Activated CD4-positive, alpha-beta T cell treated with anti-CD3 and anti-CD28 coated beads, Interleukin-10, Interleukin-2, amounts not matched to agents 100 ng/mL and 50 ng/mL, durations not matched to agents 16 hours and 8 hours (primary cell): Measurements from ENCODE around the gene WDFY1.

Experiments
- DNase-seq: peaks from one replicate; pipeline ENCODE4 v3.0.0-alpha.2; 2020

The WDFY1 gene

GRCh38 chr2:223944703-223945531 lies at the start of gene WDFY1:
Gene WDFY1, minus strand, starts transcription at chr2:223945335. Its CDS starts 51 bp downstream, at chr2:223945284.
- peak; percentile 92 for DNase-seq

- peak; percentile 52 for DNase-seq
These were observed 49.5 kb upstream of the WDFY1 start for GRCh38 chr2:223994562-223995162.

DNA sequence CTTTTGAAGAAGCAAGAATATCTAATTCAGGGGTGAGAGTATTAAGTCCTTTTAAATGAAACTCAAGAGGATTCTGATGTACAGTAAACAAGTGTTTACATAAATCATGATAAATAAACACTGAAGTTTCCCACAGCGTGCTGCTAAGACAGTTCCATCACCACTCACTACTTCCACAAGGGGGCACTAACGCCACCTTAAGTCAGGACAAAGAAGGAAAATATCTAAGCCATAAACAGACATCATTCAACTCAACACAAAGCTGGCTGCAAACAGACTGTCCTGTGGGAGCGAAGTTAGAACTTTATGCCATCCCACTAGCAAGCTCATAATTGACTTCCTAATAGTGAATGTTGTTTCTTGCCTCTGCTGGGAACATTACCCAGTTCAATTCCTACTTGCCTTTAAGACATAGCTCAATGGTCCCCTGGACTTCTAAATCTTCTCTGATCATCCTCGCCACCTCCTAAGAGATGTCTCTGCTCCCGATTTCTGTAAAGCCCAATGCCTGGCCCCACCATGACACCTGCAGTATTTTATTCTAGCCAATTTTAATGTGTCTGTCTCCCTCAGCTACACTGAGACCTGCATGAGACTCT lies 48.6 kb upstream of the WDFY1 start:
- DNase-seq, result peak; percentile 73

DNA sequence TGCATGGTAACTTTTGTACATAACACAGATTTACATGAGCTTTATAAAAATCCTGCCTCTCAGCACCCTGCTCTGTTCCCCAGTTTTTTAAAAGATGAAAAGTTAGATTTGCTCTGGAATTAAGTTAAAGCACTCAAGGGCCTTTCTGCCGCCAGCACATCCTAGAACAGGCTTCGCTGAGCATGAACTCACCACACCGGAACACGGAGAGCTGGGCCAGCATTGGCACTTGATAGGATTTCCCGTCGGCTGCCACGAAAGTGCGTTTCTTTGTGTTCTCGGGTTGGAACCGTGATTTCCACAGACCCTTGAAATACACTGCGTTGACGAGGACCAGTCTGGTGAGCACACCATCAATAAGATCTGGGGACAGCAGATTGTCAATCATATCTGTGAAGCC lies 46.5 kb upstream of the WDFY1 start:
- no peak for DNase-seq

DNA sequence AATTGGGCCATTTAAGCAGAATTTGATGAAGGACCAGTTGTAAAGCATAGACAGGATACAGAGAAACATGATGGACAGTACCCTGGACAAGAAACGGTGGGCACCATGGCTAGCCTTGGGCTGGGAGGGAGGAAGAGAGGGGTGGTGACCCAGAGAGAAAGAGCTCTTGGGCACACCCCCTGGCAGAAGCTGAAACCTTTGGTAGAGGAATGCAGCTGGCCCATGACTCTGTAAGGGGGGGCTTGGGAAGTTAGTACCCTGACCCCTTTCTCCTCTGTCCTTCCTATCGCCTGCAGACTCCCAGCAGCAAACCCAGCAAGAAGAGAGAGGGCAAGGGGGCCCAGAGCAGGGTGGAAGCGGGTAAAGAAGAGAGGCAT lies 44.7 kb upstream of the WDFY1 start:
- DNase-seq, result no peak

DNA sequence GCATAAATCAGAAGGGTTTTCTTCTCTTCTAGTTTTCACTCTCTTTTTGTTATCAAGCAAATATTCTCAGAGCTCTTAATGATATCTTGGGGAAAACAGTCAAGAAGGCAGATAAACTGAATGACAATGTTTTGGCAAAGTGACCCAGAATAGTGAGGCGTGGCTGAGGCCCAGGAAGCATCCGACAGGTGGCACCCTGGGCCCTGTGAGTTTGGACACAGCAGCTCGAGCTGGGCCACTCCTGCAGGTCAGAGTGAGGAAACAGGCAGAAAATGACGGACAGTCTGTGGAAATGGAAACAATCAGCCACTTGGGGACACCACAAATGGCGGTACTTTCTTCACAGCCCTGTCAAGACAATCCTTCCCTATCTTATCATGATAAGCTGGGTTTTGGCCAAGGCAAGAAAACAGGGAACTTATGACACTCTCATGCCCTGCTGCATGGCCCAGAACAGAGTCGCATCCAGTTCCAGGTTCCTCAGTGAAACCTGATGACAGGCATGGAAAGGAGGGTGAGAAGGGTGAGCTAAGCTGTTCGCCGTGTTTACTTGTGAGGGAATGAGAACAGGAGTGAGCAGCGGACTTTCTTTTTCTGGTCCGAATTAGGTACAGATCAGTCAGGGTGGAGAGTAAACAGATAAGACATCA lies 44.2 kb upstream of the WDFY1 start:
- no peak for DNase-seq

DNA sequence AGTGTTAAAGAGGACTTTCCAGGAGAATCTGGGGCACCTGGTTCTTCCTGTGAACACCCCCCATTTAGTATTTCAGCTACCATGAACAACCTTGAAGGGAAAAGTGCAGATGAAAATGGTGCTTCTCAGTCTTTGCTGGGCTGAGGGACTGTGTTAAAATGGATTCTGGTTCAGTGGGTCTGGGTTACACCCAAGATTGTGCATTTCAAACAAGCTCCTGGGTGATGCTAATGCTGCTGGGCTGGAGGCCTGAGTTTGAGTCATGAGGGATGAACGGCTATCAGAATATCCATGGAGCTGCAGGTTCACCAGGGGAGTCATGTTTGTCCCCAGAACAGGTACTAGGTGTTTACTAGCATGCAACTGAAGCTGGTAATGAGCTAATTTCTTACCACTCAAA lies 36.1 kb upstream of the WDFY1 start:
- no peak for DNase-seq

GRCh38 chr2:223980803-223981202 lies 35.7 kb upstream of the WDFY1 start:
- no peak for DNase-seq

- DNase-seq, result no peak
These were observed 35.2 kb upstream of the WDFY1 start for GRCh38 chr2:223980397-223980735.

DNA sequence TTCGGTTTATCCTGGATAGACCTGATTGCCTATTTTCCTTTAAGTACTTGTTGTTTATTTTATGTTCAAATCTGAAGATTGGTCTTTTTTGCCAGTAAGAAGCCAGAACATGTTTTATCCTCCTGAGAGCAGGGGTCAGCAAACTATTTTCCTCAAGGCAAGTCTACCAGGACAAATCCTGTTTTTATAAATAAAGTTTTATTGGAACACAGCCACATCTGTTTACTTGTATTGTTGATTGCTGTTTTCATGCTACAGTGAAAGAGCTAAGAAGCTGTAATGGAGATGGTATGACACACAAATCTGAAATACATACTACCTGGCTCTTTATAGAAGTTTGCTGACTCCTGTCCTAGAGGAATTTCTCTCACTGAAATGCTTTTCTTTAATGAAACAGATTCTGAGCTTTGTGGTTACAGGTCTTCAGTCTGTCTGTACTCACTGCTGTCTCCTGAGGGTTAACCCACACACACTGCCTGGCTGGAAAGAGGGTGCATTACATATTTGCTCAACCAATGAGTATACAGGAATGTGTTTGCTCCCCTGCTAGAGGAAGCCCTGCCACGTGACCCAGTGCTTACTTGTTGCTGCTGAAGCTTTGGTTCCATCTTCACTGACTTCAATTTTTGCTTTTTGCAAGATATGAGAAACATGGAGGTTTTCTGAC lies 34.7 kb upstream of the WDFY1 start:
- no peak for DNase-seq

- no peak for DNase-seq
These were observed 33.3 kb upstream of the WDFY1 start for GRCh38 chr2:223978451-223978850.

- no peak for DNase-seq
These were observed 31.6 kb upstream of the WDFY1 start for GRCh38 chr2:223976635-223977226.

DNA sequence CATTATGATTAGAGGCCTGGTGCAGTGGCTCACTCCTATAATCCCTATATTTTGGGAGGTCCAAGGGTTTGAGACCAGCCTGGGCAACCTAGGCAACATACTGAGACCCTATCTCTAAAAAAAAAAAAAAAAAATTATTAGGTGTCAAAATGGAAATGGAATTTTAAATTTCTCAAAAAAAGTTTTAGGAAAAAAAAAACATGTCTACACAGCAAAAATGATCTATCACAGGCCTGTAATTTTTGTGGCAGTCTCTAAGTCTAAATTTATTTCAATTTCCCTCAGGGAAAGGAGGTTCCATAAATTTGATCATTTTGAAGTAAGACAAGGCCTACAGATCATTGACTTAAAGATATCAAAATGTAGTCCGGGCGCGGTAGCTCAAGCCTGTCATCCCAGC lies 28.5 kb upstream of the WDFY1 start:
- no peak for DNase-seq

- DNase-seq, result no peak
These were observed 27.5 kb upstream of the WDFY1 start for GRCh38 chr2:223972656-223973102.

- DNase-seq, result no peak
These were observed 26.6 kb upstream of the WDFY1 start for GRCh38 chr2:223971731-223972130.

DNA sequence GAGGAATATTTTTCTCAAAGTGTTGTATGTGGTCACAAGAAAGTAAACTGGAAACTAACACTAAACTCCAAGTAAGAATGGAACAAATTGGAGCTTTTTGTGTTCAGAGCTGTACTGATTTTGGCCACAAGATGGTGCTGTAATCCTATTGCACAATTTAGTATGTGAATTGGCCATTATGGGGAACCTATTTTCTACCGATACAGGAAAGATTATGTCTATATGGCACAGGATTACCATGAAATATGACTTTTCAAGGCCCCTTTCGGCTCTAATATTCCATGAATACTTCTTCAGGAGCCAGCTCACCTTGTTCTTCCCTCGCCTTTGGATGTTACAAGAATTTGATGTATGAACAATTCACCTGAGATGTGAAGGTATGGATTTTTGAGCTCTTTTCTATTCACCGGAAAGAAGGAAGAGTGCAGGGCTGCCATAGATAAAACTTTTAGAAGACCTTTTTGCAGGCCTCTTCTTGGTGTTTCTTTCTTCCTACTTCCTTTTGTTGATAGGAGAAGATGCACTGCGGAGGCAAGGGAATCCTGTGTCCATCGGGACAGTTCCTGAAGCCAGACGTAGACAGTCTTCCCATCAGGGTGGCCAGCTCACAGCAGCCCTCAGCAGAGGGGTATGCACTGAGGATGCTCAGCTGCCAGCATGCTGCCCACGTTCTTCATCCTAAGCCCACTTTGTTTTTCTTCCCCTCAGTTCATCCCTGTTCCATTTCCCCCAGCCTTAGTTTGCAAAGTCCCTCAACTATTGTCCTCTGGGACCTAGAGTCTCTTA lies 25.4 kb upstream of the WDFY1 start:
- DNase-seq, result peak; percentile 69

DNA sequence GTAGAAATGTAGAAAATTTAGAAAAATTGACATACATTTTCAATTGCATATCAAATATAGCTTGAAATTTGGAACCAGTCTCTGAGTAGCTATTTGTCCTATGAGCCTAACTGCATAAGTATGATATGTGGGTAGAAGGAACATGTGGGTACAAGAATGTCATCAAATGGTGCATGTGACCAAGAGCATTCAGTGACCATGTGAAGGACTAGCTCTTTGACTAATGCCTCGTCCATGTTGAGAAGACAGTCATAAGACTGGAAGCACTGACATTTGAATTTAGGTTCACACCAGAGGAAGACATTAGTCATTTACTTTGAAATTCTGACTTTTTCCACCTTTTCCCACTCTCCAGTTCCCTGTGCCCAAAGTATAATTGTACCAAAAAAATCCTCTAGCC lies 24.7 kb upstream of the WDFY1 start:
- DNase-seq, result no peak

- no peak for DNase-seq
These were observed 24.2 kb upstream of the WDFY1 start for GRCh38 chr2:223969315-223969714.

DNA sequence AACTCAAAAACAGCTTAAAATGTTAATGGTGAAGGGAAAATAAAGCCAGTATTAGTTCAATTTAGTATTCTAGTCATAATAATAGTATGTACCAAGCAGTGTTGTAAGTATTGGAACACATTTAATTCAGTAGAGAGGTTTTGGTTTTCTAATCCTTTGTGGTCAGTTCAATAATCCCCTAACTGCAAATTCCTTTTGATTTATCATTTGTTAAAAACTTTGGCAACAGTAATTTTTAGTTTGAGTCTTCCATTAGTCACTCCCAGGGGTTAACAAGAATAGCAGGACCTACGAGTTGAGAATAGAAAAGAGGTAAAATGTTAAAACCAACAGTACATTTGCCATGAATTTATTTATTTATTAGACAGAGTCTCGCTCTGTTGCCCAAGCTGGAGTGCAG lies 22.8 kb upstream of the WDFY1 start:
- no peak for DNase-seq

DNA sequence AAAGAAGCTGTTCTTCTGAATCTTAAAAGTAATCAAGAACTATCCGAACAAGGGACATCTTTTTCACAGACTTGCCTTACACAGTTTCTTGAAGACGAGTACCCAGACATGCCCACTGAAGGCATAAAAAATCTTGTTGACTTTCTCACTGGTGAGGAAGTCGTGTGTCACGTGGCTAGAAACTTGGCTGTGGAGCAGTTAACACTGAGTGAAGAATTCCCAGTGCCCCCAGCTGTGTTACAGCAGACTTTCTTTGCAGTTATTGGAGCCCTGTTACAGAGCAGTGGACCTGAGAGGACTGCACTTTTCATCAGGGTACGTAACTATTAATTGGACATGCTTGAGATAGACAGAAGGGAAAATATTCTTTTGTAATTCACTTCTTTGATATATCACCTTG lies 14.6 kb upstream of the WDFY1 start:
- DNase-seq, result no peak

GRCh38 chr2:223957092-223957851 lies 12.1 kb upstream of the WDFY1 start, which contains the start of gene MRPL44:
Gene MRPL44, plus strand, starts transcription at chr2:223957463. Its CDS starts 10 bp downstream, at chr2:223957473.
- DNase-seq, result peak; percentile 97
